Mesodermal cell (in vitro differentiated cells): ENCODE measurements around the gene LSM6.

ENCODE experiments used
- H3K27ac ChIP-seq: 2 replicates; pipeline ENCODE4 v1.7.0; 2013; ENCODE audit warnings: mild to moderate bottlenecking, low read depth, low read length, moderate library complexity; ENCODE audit not compliant: severe bottlenecking
- H3K36me3 ChIP-seq: 2 replicates; pipeline ENCODE4 v1.7.1; 2013; ENCODE audit warnings: mild to moderate bottlenecking, low read length, moderate library complexity; ENCODE audit not compliant: control insufficient read depth, insufficient read depth
- H3K4me1 ChIP-seq: one replicate; pipeline ENCODE4 v1.7.1; 2013; ENCODE audit warnings: mild to moderate bottlenecking, low read length; ENCODE audit not compliant: insufficient read depth, control insufficient read depth, poor library complexity, severe bottlenecking
- H3K4me3 ChIP-seq: 2 replicates; pipeline ENCODE4 v1.7.0; 2013; ENCODE audit warnings: low read length, control low read depth, mild to moderate bottlenecking; ENCODE audit not compliant: insufficient read depth, poor library complexity, severe bottlenecking; ENCODE audit errors: extremely low read depth
- H3K9me3 ChIP-seq: 2 replicates; pipeline ENCODE4 v1.7.1; 2013; ENCODE audit warnings: mild to moderate bottlenecking, low read length, moderate library complexity; ENCODE audit not compliant: control insufficient read depth
- WGBS, 2 experiments: methylation state at CpG; one replicate each; pipeline ENCODE4 v1.1.5; 2013; ENCODE audit warnings: missing lambda C conversion rate in 2 of 2; ENCODE audit not compliant: insufficient coverage in 2 of 2; 5-methylcytosine and 5-hydroxymethylcytosine counted together

The LSM6 gene

DNA sequence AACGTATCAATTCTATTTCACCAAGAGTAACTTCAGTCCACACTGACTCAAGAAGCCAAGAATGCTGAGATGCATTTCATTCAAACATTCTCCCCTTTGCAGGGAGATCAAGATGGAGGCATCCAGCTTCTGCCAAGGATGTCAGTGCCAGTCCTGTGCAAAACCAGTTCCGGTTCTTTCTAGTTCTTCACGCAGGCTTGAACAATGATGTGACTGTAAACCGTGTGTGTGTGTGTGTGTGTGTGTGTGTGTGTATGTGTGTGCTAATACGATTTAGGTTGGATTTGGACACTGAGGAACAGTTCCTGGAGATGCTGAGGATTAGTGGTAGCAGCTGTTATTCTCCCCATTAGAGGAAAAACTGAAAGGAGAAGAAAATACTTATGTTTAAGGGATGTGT lies 38.7 kb downstream of the LSM6 start, which contains the start of gene REELD1:
TSS of gene REELD1 (plus strand) at position 301 of the 400 bp plus-strand sequence. CDS start 2,415 bp downstream, outside the sequence.
- Histone ChIP-seq H3K4me3 (no peak within 1 kb of the TSS), H3K4me1 (no peaks in the 10 kb centered on the region), H3K27ac (no peak within 1 kb of the TSS), H3K36me3 (no peaks in the 10 kb centered on the region), H3K9me3 (no peaks in the 10 kb centered on the region)
- WGBS, 2 experiments: 78 to 98% methylated on average over 4 to 5 of the region's 5 CpGs

DNA sequence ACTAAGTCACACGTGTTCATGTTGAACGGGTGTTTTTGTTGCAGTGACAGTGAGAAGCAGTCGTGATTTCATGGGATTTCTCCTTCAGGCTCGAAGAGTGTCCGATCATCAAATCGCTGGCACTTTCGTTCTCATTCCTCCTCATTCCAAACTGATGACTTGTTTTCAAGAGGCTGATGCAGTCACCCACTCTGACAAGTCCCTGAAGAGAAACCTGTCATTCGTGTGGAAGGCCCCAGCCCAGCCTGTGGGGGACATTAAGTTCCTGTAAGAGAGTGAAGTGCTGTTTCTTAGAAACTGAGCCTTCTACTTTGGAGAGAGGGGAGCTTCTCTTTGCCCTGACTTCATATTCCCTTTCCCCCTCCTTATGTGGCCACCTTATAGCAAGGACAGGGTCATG lies 46.8 kb downstream of the LSM6 start:
- Histone ChIP-seq H3K4me3 (no peak overlapping the region), H3K36me3 (no peaks in the 10 kb centered on the region), H3K4me1 (peaks cover 3% of the 10 kb centered on the region), H3K27ac (peak overlapping the region; percentile 11), H3K9me3 (no peaks in the 10 kb centered on the region)
- WGBS, 2 experiments: 73 to 84% methylated on average over 4 to 8 of the region's 8 CpGs

DNA sequence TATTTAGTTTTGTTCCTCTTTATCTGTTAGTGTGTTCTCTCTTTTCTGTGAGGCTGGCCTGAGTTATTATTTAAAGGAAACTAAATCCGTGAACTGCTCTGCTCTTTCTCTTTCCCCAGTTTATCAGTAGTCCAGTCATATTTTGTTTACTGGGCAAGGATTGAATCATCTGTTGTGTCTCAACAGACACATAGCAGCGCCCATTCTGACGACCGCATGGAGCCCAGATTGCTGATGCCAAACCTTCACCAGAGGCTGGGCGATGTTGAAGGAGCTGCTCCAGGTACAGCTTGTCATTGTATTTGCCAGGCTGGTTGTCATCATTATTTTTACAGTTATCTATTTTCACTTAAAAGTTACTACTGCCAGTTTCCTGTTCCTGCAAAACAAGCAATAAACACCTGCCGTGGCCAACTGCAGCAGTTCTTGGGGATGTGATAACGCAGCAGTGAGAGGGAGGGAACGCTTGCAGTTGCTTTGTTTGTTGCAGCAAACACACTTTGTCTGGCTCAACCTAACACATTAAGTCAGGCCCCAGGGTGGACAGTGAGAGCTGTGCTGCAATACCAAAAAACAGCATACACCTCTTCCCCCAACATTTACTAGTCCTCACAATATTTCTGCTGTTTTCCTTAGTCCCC lies 48.9 kb downstream of the LSM6 start:
- Histone ChIP-seq H3K9me3 (no peaks in the 10 kb centered on the region), H3K4me3 (no peak overlapping the region), H3K27ac (peak overlapping the region; percentile 10), H3K36me3 (no peaks in the 10 kb centered on the region), H3K4me1 (peaks cover 3% of the 10 kb centered on the region)
- 71 to 95% methylated on average over 2 to 7 of the region's 8 CpGs for WGBS, 2 experiments

DNA sequence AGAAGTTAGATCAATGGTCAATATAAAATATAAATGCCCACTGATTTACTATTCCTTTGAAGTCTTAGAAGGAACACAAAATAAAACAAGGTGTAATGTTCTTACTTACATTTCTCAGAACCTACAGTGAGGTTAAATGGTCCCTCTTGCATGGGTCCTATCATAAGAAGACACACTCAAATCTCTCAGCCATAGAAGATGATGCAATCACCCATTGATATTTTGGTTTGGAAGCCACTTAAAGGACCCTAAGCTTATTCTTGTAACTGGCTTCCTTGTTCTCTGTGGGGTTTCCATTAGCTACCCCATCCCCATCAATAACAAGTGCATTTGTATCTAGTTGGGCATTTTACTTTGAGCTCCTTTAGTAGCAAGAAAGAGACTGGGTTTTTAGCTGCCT lies 53.9 kb downstream of the LSM6 start:
- Histone ChIP-seq H3K9me3 (peaks cover 5% of the 10 kb centered on the region), H3K36me3 (no peaks in the 10 kb centered on the region), H3K4me3 (no peak overlapping the region), H3K27ac (no peak overlapping the region), H3K4me1 (no peaks in the 10 kb centered on the region)

DNA sequence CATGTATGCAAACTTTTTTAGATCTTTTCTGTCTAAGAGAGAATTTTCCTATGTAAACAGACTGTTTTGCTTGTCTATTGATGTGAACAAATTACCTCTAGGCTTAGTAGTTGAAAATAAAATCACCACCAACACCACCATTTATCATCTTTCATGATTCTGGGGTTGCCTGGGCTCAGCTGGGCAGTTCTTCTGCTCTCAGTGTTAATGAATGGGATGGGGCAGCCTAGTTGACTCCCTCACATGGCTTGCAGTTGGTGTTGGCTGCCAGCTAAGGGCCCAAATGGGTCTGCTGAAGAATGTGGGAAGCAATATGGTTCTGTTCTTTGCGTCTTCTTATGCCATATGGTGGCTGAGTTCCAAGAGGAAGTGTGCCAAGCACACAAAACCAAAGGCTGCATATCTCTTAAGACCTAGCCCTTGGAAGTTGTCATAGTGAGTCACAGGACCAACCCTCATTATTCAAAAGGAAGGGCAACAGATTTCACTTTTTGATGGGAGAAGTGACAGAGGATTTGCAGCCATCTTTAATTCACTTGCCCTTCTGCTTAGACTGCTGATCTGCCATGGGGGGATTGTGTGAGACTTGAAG lies 56.7 kb downstream of the LSM6 start:
- Histone ChIP-seq H3K36me3 (no peaks in the 10 kb centered on the region), H3K9me3 (peaks cover 5% of the 10 kb centered on the region), H3K4me1 (no peaks in the 10 kb centered on the region), H3K27ac (no peak overlapping the region), H3K4me3 (no peak overlapping the region)
- no CpG with 5 or more reads among the region's 1 CpG for WGBS, 2 experiments

DNA sequence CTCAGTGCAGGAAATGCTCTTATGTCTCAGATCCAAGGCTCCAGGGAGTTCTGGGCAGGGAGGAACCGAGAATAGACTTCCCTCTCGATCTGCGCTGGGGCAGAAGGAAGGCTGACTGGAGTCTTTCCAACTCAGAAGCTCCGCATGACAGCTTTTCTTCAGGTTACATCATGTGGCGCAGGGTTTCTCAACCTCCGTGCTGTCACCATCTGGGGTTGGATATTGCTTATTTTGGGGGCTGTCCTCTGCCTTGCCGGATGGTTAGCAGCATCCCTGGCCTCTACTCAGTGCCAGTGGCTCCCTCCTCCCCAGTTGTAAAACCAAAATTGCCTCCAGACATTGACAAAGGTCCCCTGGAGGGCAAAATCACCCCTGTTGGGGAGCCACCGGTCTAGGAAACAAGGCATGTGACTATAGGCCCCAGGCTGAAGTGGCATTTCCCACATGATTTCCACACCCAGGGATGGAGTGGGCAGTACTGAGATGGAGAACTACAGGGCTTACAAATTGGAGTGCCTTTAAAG lies 60.2 kb downstream of the LSM6 start:
- Histone ChIP-seq H3K4me1 (no peaks in the 10 kb centered on the region), H3K36me3 (no peaks in the 10 kb centered on the region), H3K4me3 (no peak overlapping the region), H3K27ac (no peak overlapping the region), H3K9me3 (peaks cover 9% of the 10 kb centered on the region)
- WGBS, 2 experiments: 91 to 94% methylated on average over 5 to 7 of the region's 8 CpGs

DNA sequence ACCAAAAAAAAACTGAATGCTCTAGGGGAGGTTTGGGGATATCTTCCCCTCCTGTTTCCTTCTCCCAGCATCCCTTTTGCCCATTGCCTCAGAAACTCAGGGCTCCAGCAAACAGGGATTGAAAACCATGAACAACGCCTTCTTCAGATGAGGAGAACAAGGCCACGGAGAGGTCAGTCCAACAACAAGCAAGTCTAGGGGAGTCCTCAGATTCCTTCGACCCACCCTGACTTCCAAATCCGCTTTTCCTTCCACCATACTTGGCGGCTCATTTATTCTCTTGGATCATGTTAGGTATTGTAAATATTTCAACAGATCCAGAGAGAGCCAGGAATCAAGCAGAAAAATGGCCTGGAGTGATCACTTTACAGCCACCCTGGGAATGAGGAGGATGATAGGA lies 60.7 kb downstream of the LSM6 start:
- no peaks in the 10 kb centered on the region for H3K36me3 ChIP-seq
- peaks cover 9% of the 10 kb centered on the region for H3K9me3 ChIP-seq
- H3K4me1 ChIP-seq: peaks cover 4% of the 10 kb centered on the region
- no peak overlapping the region for H3K4me3 ChIP-seq
- H3K27ac ChIP-seq: no peak overlapping the region
- 81 to 100% methylated on average over 2 of the region's 5 CpGs for WGBS, 2 experiments

DNA sequence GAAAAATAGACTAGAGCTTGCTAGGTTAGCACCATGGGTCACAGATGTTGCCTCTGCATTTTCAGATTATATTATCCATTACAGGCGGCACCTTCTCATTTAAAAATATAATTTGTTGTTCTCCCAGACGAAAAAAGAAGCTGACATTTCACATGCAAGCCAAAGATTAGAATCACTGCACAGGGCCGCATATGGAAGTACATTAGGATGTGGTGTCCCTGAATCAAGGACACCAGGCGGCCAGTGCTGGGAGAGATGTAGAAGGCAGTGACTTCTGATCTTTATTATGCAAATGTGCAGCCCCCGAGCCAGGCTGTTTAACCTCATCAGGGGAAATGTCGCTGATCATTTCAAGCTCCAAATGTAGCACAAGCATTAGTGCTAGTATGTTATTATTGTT lies 61.6 kb downstream of the LSM6 start:
- no peak overlapping the region for H3K27ac ChIP-seq
- peaks cover 9% of the 10 kb centered on the region for H3K9me3 ChIP-seq

DNA sequence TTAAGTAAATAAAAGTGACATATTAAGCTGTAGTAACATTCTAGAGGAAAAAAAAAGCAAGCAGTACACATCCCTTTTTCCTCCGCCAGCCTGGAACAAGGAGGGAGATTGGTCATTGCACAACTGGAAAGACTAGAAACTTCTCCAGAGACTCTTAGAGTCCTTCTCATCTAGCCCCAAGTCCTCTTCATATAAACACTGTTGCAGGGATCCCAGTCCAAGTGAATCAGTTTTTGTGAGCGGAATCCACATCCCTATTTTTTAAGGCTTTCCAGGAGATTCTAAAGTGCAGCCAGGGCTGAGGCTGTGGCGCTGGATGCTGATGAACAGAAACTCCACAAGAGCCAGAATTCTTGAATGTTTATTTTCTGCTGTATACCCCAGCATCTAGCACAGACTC lies 62.6 kb downstream of the LSM6 start:
- Histone ChIP-seq H3K9me3 (peaks cover 4% of the 10 kb centered on the region), H3K4me1 (peaks cover 21% of the 10 kb centered on the region), H3K36me3 (no peaks in the 10 kb centered on the region), H3K27ac (no peak overlapping the region), H3K4me3 (no peak overlapping the region)
- 80 to 100% methylated on average over 1 of the region's 3 CpGs for WGBS, 2 experiments

More for the DNA sequence above, 61.6 kb downstream of the LSM6 start:
- Histone ChIP-seq H3K4me3 (no peak overlapping the region), H3K36me3 (no peaks in the 10 kb centered on the region), H3K4me1 (peaks cover 10% of the 10 kb centered on the region)
- 65 to 78% methylated on average over 3 to 5 of the region's 6 CpGs for WGBS, 2 experiments
